GM12801 (cell line): ENCODE data around the gene CHST12.

Experiments used
- TF ChIP-seq, protein P1 (sequence below): IDR thresholded peaks from one replicate; pipeline ENCODE4 v1.5.1; 2011; ENCODE audit warnings: control low read depth; ENCODE audit not compliant: insufficient read length; ENCODE audit errors: extremely low read depth

CHST12 gene

DNA sequence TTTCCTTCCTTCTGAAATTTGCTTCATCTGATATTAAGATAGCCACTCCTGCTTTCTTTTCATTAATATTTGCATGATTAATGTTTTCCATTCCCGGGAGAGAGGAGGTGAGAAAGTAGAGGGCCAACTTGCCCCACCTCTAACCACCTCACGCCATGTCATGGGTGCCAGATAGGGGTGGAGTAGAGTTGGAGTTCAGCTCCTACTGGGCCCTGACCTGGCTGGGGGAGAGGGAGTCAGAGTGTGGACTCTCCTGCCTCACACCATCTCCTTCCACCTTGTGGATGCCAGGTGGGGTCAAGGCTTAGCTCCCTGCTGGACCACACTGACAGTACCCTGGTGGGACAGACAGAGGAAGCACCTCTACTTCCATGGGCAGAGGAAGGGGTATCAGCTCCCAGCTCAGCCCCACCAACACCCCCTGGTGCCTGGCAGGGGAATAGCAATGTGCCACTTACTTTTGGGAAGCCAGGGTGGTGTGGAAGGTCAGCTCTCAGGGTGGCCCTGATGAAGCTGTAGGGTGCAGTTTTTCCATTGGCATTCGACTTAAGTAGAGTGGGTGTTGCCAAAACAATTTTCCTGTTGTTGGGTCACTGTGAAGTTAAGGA lies 28.0 kb downstream of the CHST12 start:
- TF ChIP-seq, protein P1, sequence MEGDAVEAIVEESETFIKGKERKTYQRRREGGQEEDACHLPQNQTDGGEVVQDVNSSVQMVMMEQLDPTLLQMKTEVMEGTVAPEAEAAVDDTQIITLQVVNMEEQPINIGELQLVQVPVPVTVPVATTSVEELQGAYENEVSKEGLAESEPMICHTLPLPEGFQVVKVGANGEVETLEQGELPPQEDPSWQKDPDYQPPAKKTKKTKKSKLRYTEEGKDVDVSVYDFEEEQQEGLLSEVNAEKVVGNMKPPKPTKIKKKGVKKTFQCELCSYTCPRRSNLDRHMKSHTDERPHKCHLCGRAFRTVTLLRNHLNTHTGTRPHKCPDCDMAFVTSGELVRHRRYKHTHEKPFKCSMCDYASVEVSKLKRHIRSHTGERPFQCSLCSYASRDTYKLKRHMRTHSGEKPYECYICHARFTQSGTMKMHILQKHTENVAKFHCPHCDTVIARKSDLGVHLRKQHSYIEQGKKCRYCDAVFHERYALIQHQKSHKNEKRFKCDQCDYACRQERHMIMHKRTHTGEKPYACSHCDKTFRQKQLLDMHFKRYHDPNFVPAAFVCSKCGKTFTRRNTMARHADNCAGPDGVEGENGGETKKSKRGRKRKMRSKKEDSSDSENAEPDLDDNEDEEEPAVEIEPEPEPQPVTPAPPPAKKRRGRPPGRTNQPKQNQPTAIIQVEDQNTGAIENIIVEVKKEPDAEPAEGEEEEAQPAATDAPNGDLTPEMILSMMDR, result no peak

DNA sequence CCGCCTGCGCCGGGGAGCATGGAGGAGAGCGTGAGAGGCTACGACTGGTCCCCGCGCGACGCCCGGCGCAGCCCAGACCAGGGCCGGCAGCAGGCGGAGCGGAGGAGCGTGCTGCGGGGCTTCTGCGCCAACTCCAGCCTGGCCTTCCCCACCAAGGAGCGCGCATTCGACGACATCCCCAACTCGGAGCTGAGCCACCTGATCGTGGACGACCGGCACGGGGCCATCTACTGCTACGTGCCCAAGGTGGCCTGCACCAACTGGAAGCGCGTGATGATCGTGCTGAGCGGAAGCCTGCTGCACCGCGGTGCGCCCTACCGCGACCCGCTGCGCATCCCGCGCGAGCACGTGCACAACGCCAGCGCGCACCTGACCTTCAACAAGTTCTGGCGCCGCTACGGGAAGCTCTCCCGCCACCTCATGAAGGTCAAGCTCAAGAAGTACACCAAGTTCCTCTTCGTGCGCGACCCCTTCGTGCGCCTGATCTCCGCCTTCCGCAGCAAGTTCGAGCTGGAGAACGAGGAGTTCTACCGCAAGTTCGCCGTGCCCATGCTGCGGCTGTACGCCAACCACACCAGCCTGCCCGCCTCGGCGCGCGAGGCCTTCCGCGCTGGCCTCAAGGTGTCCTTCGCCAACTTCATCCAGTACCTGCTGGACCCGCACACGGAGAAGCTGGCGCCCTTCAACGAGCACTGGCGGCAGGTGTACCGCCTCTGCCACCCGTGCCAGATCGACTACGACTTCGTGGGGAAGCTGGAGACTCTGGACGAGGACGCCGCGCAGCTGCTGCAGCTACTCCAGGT lies 29.7 kb downstream of the CHST12 start:
- TF ChIP-seq, protein P1, result no peak

DNA sequence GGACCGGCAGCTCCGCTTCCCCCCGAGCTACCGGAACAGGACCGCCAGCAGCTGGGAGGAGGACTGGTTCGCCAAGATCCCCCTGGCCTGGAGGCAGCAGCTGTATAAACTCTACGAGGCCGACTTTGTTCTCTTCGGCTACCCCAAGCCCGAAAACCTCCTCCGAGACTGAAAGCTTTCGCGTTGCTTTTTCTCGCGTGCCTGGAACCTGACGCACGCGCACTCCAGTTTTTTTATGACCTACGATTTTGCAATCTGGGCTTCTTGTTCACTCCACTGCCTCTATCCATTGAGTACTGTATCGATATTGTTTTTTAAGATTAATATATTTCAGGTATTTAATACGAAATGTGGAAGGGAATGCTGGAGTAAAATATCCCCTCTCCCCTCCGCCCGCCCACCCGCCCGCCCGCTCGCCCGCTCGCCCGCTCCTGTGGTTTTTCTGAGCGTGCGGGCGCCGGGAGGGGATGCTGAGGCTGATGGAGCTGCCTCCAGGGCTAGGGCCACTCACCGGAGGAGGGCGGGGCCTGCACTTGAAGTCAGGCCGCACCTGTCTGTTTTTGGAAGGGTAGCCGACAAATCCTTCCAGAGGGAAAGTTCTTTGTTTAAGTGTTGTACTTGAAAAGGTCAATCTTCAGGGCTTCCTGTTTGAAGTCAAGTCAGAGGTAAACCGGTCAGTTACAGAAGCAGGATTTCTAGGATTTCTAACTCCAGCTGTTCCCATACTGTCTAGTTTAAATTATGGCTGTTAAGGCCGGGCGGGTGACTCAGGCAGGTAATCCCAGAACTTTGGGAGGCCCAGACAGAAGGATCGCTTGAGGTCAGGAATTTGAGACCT lies 30.5 kb downstream of the CHST12 start:
- TF ChIP-seq, protein P1, result no peak

DNA sequence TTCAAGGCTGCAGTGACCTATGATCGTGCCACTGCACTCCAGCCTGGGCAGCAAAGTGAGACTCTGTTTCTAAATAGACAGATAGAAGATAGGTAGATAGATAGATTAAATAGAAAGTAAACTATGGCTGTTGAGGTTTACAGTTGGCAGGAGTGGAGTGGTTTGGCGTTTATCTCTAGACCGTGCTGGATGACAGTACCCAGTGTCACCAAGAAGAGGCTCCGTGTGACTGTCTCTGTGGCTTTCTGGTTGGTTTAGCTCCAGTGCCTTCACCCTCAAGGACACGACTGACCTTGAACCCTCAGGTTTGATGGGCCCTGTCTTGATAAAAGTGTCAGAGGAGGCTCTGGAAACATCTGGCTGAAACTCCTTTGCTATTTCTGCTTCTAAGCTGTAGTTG lies 31.7 kb downstream of the CHST12 start:
- TF ChIP-seq, protein P1, result no peak

DNA sequence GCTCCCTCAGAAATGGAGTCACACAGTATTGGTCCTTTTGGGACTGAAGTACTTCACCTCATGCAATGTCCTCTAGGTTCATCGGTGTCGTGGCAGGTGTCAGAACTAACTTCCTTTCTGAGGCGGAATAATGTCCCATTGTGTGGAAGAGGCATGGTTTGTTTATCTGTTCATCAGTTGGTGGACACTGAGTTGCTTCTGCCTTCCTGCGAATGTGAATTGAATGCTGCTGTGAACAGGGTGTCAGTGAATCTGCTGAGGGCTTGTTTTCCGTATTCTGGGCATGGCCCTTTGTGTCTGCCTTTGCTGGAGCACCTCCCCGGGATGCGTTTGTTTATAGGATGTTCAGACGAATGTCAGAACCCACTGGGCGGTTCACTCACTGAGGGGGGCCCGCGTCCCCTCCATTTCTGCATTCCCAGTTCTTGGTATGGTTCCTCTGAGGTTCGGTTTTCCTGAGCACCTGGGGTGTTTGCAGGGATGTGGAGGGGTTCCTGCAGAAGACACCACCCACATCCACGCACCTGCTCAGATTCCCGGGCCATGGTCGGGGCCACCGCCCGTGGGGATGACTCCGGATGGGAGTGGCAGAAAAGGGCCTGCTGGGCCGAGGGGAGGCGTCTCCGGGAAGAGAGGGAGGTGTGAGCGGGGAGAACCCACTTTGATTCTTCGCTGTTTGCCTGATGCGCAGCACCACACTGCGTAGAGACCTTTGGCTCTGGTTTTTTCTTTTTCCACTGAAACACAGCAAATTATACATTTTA lies 33.1 kb downstream of the CHST12 start:
- TF ChIP-seq, protein P1, result no peak

DNA sequence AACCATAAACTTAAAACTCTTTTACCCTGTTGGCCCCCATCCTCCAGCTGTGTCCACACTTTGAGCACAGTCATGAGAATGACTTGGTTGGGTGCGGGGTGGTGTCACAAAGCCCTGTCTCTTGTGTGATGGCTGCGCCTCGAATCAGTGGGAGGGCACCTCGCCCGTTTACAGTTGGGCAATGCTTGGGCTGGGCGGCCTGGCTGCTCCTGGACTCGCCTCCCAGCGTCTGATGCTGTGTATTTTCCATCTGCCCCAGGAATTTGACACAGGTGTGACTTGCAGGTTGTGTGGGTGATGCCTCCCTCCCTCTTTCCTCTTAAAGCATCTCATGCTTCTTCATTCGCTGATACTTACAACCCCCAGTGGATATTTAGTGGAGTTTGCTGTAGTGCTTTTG lies 33.7 kb downstream of the CHST12 start:
- TF ChIP-seq, protein P1, result no peak
